Left lung (tissue), 4 donors: Measurements from ENCODE around the gene LOC101059915.

Source experiments
- ATAC-seq: fragments of 200-7000 bp; cut with Tn5 transposase; one replicate; pipeline ENCODE4 v1.9.1; 2020; ENCODE audit warnings: moderate library complexity
- DNase-seq, 4 donors: peaks; one replicate each; pipeline ENCODE4 v3.0.0-alpha.2; 2013 to 2020
- H3K27ac ChIP-seq, 2 donors: fragments of 200-600 bp; sonication (generic) in 1 of 2; one replicate each; pipeline versions ENCODE4 v1.5.0 to v1.8.0; 2020 to 2021
- H3K27me3 ChIP-seq, 2 donors: fragments of 200-600 bp; sonication (generic) in 1 of 2; one replicate each; pipeline versions ENCODE4 v1.5.0 to v1.8.0; 2020 to 2021
- H3K36me3 ChIP-seq, 2 donors: fragments of 200-600 bp; sonication (generic) in 1 of 2; one replicate each; pipeline versions ENCODE4 v1.5.0 to v1.8.0; 2020 to 2021
- H3K4me1 ChIP-seq, 2 donors: fragments of 200-600 bp; one replicate each; pipeline ENCODE4 v1.8.0; 2021
- H3K4me3 ChIP-seq, 2 donors: fragments of 200-600 bp; sonication (generic) in 1 of 2; one replicate each; pipeline versions ENCODE4 v1.5.0 to v1.8.0; 2020 to 2021; ENCODE audit warnings: mild to moderate bottlenecking in 1 of 2
- H3K9me3 ChIP-seq, 2 donors: fragments of 200-600 bp; sonication (generic) in 1 of 2; one replicate each; pipeline versions ENCODE4 v1.5.0 to v1.8.0; 2020 to 2021
- CTCF ChIP-seq, 2 donors: fragments of 200-600 bp; sonication (generic) in 1 of 2; IDR thresholded peaks; one replicate each; pipeline versions ENCODE4 v1.5.0 to v1.8.0; 2021; ENCODE audit warnings: antibody characterized with exemption in 2 of 2
- intact Hi-C, 2 donors: fragments of 100-400 bp; cut with DNase I; formaldehyde crosslinking; loops; one replicate each; pipeline versions ENCODE4 v1.11.2 to v1.14.2; 2022
- donor health status: DM: no; HTN: yes; CAD: no.
- donor health status: DM: no; HTN: no; CAD: no.

The LOC101059915 gene

GRCh38 chrX:71625471-71625870, 41.9 kb upstream of the LOC101059915 start:
- H3K27me3 ChIP-seq, result no peaks in the 10 kb centered on the region
- H3K9me3 ChIP-seq, result no peaks in the 10 kb centered on the region
- H3K36me3 ChIP-seq, result no peaks in the 10 kb centered on the region
- peaks cover 7 to 19% of the 10 kb centered on the region in 2 donors for H3K4me1 ChIP-seq
- H3K27ac ChIP-seq, result no peak overlapping the region
- no peak for TF ChIP-seq CTCF (IDR thresholded peaks at IDR 0.05)
- ATAC-seq (no peak), DNase-seq (no peak)
- no peak overlapping the region for H3K4me3 ChIP-seq
- intact Hi-C loops, result no loop called here

GRCh38 chrX:71626576-71626975, 40.8 kb upstream of the LOC101059915 start:
- peak; percentile 56 for ATAC-seq
- peaks cover 7 to 19% of the 10 kb centered on the region in 2 donors for H3K4me1 ChIP-seq

GRCh38 chrX:71627588-71628404, 39.5 kb upstream of the LOC101059915 start:
- Histone ChIP-seq H3K4me1 (peaks cover 4 to 12% of the 10 kb centered on the region in 2 donors), H3K9me3 (no peaks in the 10 kb centered on the region), H3K4me3 (no peak overlapping the region), H3K27me3 (no peaks in the 10 kb centered on the region), H3K27ac (no peak overlapping the region), H3K36me3 (no peaks in the 10 kb centered on the region)
- TF ChIP-seq CTCF (IDR thresholded peaks at IDR 0.05), result no peak
- no peak for ATAC-seq
- intact Hi-C loops, result no loop called here
- DNase-seq, result no peak

More at GRCh38 chrX:71626576-71626975, 40.8 kb upstream of the LOC101059915 start:
- no peak overlapping the region for H3K4me3 ChIP-seq
- H3K9me3 ChIP-seq, result no peaks in the 10 kb centered on the region
- H3K27me3 ChIP-seq, result no peaks in the 10 kb centered on the region
- TF ChIP-seq CTCF (IDR thresholded peaks at IDR 0.05), result no peak
- intact Hi-C loops, result no loop called here
- no peak overlapping the region for H3K27ac ChIP-seq
- peak in 1 of 4 donors; percentile 43 for DNase-seq
- H3K36me3 ChIP-seq, result no peaks in the 10 kb centered on the region

GRCh38 chrX:71629467-71629866, 37.9 kb upstream of the LOC101059915 start:
- Histone ChIP-seq H3K27ac (no peak overlapping the region), H3K27me3 (no peaks in the 10 kb centered on the region), H3K4me3 (no peak overlapping the region), H3K4me1 (no peaks in the 10 kb centered on the region), H3K9me3 (no peaks in the 10 kb centered on the region), H3K36me3 (no peaks in the 10 kb centered on the region)
- intact Hi-C loops, result no loop called here
- no peak for DNase-seq
- no peak for ATAC-seq
- no peak for TF ChIP-seq CTCF (IDR thresholded peaks at IDR 0.05)

- H3K4me1 ChIP-seq, result no peaks in the 10 kb centered on the region
- H3K4me3 ChIP-seq, result no peak overlapping the region
- H3K27me3 ChIP-seq, result no peaks in the 10 kb centered on the region
- TF ChIP-seq CTCF (IDR thresholded peaks at IDR 0.05), result no peak
- DNase-seq (no peak), ATAC-seq (peak; percentile 65)
- H3K36me3 ChIP-seq, result no peaks in the 10 kb centered on the region
- no peaks in the 10 kb centered on the region for H3K9me3 ChIP-seq
- intact Hi-C loops, result no loop called here
- no peak overlapping the region for H3K27ac ChIP-seq
Observed at GRCh38 chrX:71632923-71633657, 34.3 kb upstream of the LOC101059915 start.
